Superior temporal gyrus (tissue), 1 donor: ENCODE results near the gene CEP128.

Experiments
- DNase-seq: peaks from one replicate; pipeline ENCODE4 v3.0.0-alpha.2; 2016; ENCODE audit errors: extremely low spot score

The CEP128 gene

GRCh38 chr14:80776186-80776585, 165.4 kb downstream of the CEP128 start:
- DNase-seq, result no peak

DNA sequence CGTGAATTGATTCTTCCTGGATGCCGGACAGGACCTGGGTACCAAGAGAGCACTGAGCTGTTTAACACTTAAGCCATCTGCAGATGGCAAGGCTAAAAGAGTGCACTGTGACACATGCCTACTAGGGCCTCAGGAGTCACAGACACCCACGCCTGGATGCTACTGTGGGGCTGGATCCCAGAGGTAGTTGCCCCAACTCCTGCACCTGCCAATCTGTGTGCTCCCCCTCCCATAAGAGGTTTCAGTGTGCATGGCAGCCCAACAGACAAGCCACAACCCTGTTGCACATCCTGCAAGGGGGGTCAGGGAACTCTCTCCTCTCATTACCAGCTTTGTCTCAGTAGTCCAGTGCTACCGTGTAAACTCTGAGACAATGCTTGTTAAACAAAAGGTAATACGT, 169.0 kb downstream of the CEP128 start:
- DNase-seq, result no peak

DNA sequence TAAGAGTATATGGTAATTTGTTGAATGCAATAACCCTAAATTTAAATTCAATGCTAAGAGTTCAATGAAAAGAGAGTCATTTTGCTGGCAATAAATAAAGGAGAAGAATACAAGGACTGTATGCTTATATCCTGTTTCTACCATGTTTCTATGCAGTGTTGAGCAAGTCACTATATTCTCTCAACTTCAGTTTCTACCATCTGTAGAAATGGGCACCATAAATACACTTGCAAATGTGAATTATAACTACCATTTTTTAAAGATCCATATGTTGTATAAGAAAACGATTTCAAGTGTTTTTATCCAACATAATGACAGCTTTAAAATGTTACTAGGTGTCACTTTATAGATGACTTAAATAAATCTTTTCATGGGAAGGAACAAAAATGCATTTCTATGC, 170.3 kb downstream of the CEP128 start:
- no peak for DNase-seq

DNA sequence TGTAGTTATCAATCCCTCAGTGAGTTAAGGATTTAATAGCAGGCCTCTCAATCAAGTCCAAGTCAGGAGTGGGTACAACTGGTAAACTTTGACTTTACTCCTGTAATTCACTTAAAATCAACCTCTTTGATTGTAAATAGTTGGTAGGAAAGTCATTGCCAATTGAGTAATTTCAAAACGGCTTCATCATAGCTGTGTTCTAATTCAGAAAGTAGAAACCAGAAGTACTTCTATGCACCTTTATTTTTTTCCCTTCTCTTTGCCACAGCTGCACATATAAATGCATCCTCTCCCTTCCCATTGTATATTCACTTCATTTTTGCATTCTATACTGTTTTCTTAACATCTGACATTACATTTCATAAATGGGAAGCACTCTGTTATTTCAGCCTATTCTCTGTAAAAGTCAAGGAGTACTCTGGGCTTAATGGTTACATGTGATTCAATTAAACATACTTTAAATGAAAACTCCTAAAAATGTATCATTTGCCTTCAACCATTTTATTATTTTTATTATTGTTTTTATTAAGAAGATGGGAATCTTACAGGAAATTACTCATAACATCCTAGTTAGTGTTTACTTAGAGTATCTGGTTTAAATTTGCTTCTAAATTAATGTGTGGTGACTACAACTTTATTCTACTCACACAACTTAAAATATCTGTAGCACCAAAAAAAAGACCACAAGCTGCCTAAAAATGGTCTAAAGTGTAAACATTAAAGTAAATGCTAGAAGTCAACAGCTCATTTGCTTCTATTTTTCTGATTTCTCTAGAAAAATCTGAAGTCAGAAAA, 171.2 kb downstream of the CEP128 start:
- DNase-seq, result no peak

DNA sequence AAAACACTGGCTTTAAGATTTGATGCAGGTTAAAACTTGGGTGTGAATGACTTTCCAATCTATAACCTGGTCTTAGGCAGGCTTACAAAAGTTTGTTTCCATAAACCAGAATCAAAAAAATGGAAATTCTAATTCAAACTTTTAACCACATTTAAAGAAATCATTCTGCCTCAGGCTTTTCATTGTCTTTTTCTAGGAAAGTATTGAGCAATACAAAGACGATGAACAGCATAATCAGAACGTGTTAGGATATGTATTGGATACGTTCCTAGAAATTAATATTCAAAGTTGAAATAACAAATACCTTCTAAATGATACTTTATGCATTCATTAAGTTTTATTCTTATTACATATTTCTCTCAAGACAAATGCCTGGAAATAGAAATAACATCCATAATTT, 172.9 kb downstream of the CEP128 start:
- no peak for DNase-seq

- DNase-seq, result no peak
Observed at GRCh38 chr14:80764921-80765507, 176.5 kb downstream of the CEP128 start.

GRCh38 chr14:80764496-80764895, 177.0 kb downstream of the CEP128 start:
- DNase-seq, result no peak

GRCh38 chr14:80762641-80763228, 178.8 kb downstream of the CEP128 start:
- DNase-seq, result no peak

- no peak for DNase-seq
Observed at GRCh38 chr14:80754696-80755095, 186.8 kb downstream of the CEP128 start.

GRCh38 chr14:80751285-80751684, 190.3 kb downstream of the CEP128 start:
- no peak for DNase-seq

DNA sequence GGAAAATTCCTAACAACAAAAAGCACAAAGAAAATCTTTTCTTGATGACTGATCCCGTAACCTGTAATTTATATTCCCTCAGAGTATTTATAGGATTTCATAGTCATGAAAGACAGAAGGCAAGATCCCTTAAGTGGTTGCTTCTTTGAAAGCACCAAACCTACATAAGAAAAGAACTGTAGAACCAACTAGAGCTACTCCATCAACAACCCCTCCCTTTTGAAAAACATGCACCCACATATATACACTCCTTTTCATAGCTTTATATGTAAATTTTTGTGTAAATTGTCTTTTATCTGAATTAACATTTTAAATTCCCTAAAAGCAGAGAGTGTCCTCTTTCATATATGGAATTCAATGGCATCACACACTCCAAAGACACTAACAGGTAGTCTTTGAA, 215.3 kb downstream of the CEP128 start:
- DNase-seq, result no peak

GRCh38 chr14:80718940-80719339, 222.6 kb downstream of the CEP128 start:
- DNase-seq, result no peak

DNA sequence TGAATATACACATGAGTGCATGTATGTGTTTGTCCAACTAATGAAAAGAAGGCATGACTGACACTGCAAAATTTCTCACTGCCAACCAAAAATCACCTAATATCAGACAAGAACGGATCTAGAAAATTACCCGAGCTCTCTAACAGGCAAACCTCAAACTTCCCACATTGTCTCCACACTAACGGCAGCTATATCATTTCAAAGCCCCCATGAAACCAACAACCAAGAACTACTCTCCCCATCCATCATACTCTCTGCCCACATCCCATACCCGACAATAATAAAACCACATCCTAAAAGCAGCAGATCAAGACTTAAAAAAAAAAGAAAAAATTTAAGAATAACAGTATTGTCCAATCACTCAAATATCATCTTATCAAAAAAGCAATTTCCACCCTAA, 227.1 kb downstream of the CEP128 start:
- DNase-seq, result no peak

- no peak for DNase-seq
Observed at GRCh38 chr14:80713076-80713850, 228.3 kb downstream of the CEP128 start.

GRCh38 chr14:80705241-80705980, 236.1 kb downstream of the CEP128 start:
- no peak for DNase-seq

DNA sequence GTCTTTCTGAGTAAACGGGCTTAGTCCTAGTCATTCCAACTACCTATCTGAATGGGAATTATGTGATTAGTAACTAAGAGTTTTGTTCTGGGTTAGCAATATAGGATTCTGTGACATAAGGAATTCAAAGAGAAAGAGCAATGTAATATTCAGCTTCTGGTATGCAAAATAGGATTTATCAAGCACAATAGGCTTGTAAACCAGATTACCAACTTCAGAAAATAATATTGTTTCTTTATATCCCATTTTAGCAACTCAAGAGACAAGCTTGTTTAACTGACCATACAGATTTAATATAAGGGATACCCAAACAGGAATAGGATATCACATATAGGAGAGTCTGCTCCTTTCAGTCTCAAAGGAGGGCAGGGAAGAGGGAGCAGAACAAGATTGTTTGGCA, 240.9 kb downstream of the CEP128 start:
- no peak for DNase-seq

DNA sequence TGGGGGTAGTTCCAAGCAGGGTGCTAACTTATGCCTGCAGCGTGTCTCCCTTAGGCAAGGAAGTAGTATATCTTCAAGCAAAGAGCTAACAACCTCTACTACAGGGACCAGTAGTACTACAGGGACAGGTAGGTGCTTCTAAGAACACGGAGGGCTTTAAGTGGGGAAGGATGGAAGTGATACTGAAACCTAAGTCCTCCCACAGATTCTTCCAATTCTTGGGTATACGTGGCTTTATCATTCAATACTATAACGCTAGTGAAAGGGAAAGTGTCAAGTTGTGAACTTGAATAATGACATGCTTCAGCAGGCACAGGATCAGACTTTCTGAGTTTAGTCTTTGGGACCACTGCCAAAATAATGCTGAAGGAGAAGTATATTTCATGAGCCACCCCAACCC, 241.7 kb downstream of the CEP128 start:
- DNase-seq, result no peak

GRCh38 chr14:80698974-80699373, 242.6 kb downstream of the CEP128 start:
- no peak for DNase-seq

DNA sequence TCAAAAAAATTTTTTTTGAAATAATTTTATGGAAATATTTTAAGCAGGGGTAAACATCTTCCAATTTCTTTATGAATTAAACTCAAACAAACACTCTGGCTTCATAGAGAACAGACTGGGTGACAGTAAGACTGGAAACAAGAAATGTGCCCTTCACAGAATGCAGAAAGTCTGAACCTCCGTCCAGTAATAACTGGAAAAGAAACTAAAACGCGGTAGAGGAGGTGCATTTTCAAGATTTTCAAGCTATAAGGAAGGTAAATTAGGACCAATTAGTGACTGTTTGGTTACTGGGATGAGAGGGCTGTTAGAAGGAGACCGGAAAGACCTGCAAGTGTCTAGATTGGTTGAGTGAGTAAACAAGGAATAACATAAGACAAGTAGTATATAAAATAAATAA, 245.7 kb downstream of the CEP128 start:
- no peak for DNase-seq

DNA sequence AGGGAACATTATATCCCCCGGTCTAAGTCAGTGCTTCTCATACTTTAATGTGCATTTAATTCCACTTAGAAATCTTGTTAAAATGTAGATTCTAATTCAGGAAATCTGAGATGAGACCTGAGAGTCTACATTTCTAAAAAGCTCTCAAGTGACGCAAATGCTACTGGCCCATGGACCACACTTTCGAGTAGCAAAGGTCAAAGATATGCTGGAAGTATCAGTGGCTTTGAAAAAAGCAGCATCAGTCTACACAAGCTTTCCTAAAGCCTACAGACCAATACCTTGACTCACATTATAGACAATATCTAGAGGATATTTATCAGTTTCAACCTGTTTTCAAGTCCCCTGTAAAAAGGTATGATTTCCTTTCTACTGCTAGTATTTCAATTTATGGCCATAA, 248.6 kb downstream of the CEP128 start:
- no peak for DNase-seq

DNA sequence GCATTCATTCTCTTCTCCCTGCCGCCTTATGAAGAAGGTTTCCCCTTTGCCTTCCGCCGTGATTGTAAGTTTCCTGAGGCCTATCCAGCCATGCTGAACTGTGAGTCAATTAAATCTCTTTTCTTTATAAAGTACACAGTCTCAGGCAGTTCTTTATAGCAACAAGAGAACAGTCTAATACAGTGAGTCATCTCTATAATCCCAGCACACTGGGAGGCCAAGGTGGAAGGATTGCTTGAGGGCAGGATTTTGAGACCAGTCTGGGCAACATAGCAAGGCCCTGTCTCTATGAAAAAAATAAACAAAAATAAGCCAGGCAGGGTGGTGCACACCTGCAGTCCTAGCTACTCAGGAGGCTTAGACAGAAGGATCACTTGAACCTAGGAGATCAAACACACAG, 259.9 kb downstream of the CEP128 start:
- no peak for DNase-seq

DNA sequence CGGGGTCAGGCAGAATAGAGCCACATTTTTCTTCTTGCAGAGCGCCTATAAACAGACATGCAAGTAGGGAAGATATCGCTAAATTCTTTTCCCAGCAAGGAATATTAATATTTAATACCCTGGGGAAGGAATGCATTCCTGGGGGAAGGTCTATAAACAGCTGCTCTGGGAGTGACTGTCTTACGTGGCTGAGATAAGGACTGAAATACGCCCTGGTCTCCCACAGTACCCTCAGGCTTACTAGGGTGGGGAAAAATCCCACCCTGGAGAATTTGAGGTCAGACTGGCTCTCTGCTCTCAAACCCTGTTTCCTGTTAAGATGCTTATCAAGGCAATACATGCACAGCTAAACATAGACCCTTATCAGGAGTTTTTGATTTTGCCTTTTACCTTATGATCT, 262.3 kb downstream of the CEP128 start:
- DNase-seq, result no peak
